HG02678 (cell line): Measurements from ENCODE around the gene LAPTM5.
"Not testable (repeated sequence)": the region's sequence is repeated elsewhere in the genome, so short reads cannot be mapped to it uniquely, and the experiment has no call there.

ENCODE experiments used
- ATAC-seq: cut with Tn5 transposase; IDR thresholded peaks from one replicate; pipeline ENCODE4 v1.9.1; 2021; ENCODE audit warnings: mild to moderate bottlenecking, moderate library complexity; ENCODE audit not compliant: unreplicated experiment

LAPTM5 gene

GRCh38 chr1:30701258-30701633 lies 56.3 kb downstream of the LAPTM5 start:
- no peak for ATAC-seq

GRCh38 chr1:30700528-30701257 lies 56.9 kb downstream of the LAPTM5 start:
- no peak for ATAC-seq

- no peak for ATAC-seq
Observed at GRCh38 chr1:30699762-30700161, 57.8 kb downstream of the LAPTM5 start.

- no peak for ATAC-seq
Observed at GRCh38 chr1:30698401-30698981, 59.1 kb downstream of the LAPTM5 start.

GRCh38 chr1:30697571-30698376 lies 59.8 kb downstream of the LAPTM5 start:
- ATAC-seq = no peak

- no peak for ATAC-seq
Observed at GRCh38 chr1:30696831-30697230, 60.7 kb downstream of the LAPTM5 start.

- no peak for ATAC-seq
Observed at GRCh38 chr1:30695439-30695841, 62.1 kb downstream of the LAPTM5 start.

GRCh38 chr1:30694280-30695175 lies 63.0 kb downstream of the LAPTM5 start:
- ATAC-seq = no peak

- no peak for ATAC-seq
Observed at GRCh38 chr1:30693822-30694221, 63.8 kb downstream of the LAPTM5 start.

GRCh38 chr1:30693366-30693765 lies 64.2 kb downstream of the LAPTM5 start:
- ATAC-seq = no peak

- no peak for ATAC-seq
Observed at GRCh38 chr1:30692948-30693301, 64.6 kb downstream of the LAPTM5 start.

GRCh38 chr1:30692201-30692947 lies 65.2 kb downstream of the LAPTM5 start:
- ATAC-seq = no peak

GRCh38 chr1:30691480-30691879 lies 66.1 kb downstream of the LAPTM5 start:
- no peak for ATAC-seq

- ATAC-seq = no peak
Observed at GRCh38 chr1:30689901-30690645, 67.5 kb downstream of the LAPTM5 start.

- ATAC-seq = no peak
Observed at GRCh38 chr1:30688920-30689794, 68.4 kb downstream of the LAPTM5 start.

- not testable (repeated sequence) for ATAC-seq
Observed at GRCh38 chr1:30688516-30688915, 69.1 kb downstream of the LAPTM5 start.

GRCh38 chr1:30687886-30688285 lies 69.7 kb downstream of the LAPTM5 start:
- no peak for ATAC-seq

GRCh38 chr1:30686236-30686935 lies 71.2 kb downstream of the LAPTM5 start:
- no peak for ATAC-seq
